Keratinocyte (primary cell): ENCODE results near the gene GTF2I. TPM values are rescaled to one million over a fixed set of nuclear protein-coding genes. Genes with fewer than 3 reads are reported as not detected.

Source experiments
- DNase-seq: peaks from one replicate; pipeline ENCODE4 v3.0.0-alpha.2; 2011; ENCODE audit warnings: low read depth, missing footprints, low spot score
- FAIRE-seq: peaks from 2 replicates; lab custom pipeline; 2011; peaks lifted over from hg19 to GRCh38; lab: Jason Lieb, UNC
- H2AFZ ChIP-seq: 2 replicates; pipeline ENCODE4 v1.6.0; 2012; ENCODE audit warnings: low read length, control low read depth, inconsistent platforms; ENCODE audit not compliant: control insufficient read depth
- H3K27ac ChIP-seq: 2 replicates; pipeline ENCODE4 v1.5.1; 2011; ENCODE audit warnings: low read length; ENCODE audit not compliant: control insufficient read depth, insufficient read depth
- H3K27me3 ChIP-seq: 3 replicates; pipeline ENCODE4 v1.6.0; 2011; ENCODE audit warnings: low read length; ENCODE audit not compliant: control insufficient read depth, insufficient read depth; ENCODE audit errors: extremely low read depth
- H3K36me3 ChIP-seq, 2 experiments: 2 replicates in 1 of 2; 3 replicates in 1 of 2; pipeline ENCODE4 v1.5.1; 2011; ENCODE audit warnings: low read length in 2 of 2, mild to moderate bottlenecking in 1 of 2; ENCODE audit not compliant: control insufficient read depth in 2 of 2, insufficient read depth in 2 of 2; ENCODE audit errors: extremely low read depth in 1 of 2
- H3K4me1 ChIP-seq: 3 replicates; pipeline ENCODE4 v1.5.1; 2011; ENCODE audit warnings: low read length; ENCODE audit not compliant: control insufficient read depth, insufficient read depth; ENCODE audit errors: extremely low read depth
- H3K4me2 ChIP-seq: 3 replicates; pipeline ENCODE4 v1.6.0; 2011; ENCODE audit warnings: low read depth, low read length; ENCODE audit not compliant: control insufficient read depth, insufficient read depth; ENCODE audit errors: extremely low read depth
- H3K4me3 ChIP-seq, 3 experiments: fragments of 200-600 bp in 1 of 3; sonication (generic) in 1 of 3; 2 replicates in 2 of 3; 3 replicates in 1 of 3; pipeline ENCODE4 v1.5.1; 2011 to 2016; ENCODE audit warnings: low read length in 3 of 3, mild to moderate bottlenecking in 3 of 3, control low read depth in 2 of 3, inconsistent platforms in 1 of 3, low read depth in 1 of 3, mixed read lengths in 1 of 3, mixed run types in 1 of 3, moderate library complexity in 1 of 3; ENCODE audit not compliant: control insufficient read depth in 2 of 3, insufficient read depth in 2 of 3; ENCODE audit errors: extremely low read depth in 1 of 3
- H3K79me2 ChIP-seq: 2 replicates; pipeline ENCODE4 v1.6.0; 2012; ENCODE audit warnings: low read length; ENCODE audit not compliant: control insufficient read depth, insufficient read depth
- H3K9ac ChIP-seq: 3 replicates; pipeline ENCODE4 v1.6.0; 2011; ENCODE audit warnings: low read length; ENCODE audit not compliant: control insufficient read depth, insufficient read depth; ENCODE audit errors: extremely low read depth
- H3K9me1 ChIP-seq: 3 replicates; pipeline ENCODE4 v1.6.0; 2011; ENCODE audit warnings: low read length; ENCODE audit not compliant: control insufficient read depth, insufficient read depth; ENCODE audit errors: extremely low read depth
- H3K9me3 ChIP-seq: 2 replicates; pipeline ENCODE4 v1.5.1; 2012; ENCODE audit warnings: low read depth, low read length; ENCODE audit not compliant: control insufficient read depth
- H4K20me1 ChIP-seq: 3 replicates; pipeline ENCODE4 v1.6.0; 2011; ENCODE audit warnings: low read length; ENCODE audit not compliant: control insufficient read depth, insufficient read depth; ENCODE audit errors: extremely low read depth
- CTCF ChIP-seq, 3 experiments: IDR thresholded peaks in 1 of 3; conservative IDR thresholded peaks in 1 of 3; optimal IDR thresholded peaks in 1 of 3; 2 replicates in 2 of 3; 3 replicates in 1 of 3; pipeline versions ENCODE3 to v1.5.1; 2011; ENCODE audit warnings: low read length in 3 of 3, mild to moderate bottlenecking in 3 of 3, moderate library complexity in 2 of 3, control low read depth in 1 of 3, inconsistent platforms in 1 of 3; ENCODE audit not compliant: insufficient read depth in 2 of 3; ENCODE audit errors: extremely low read depth in 1 of 3
- EZH2 ChIP-seq: IDR thresholded peaks from one replicate; pipeline ENCODE4 v1.6.1; 2012; ENCODE audit warnings: inconsistent platforms, mild to moderate bottlenecking, low read length, moderate library complexity
- dilution Hi-C: fragments of 300-500 bp; cut with MboI; formaldehyde crosslinking; loops from one replicate; pipeline ENCODE4 v1.7.0; 2020; ENCODE audit warnings: low sequenced_read_pairs; ENCODE audit not compliant: extremely low pct_ligation_motif_present
- polyA plus RNA-seq, 5 experiments: library from polyadenylated mRNA; depleted of rRNA in 3 of 5; stranded (reverse) in 3 of 5; stranded (forward) in 1 of 5; unstranded in 1 of 5; fragments of >200 nt; gene quantifications; 1 replicate in 1 of 5; 2 replicates in 3 of 5; 3 replicates in 1 of 5; pipeline versions ENCODE4 v1.2.1 to v1.2.3, GENCODE V29; 2011 to 2012; ENCODE audit warnings: missing spikeins in 2 of 5, low read depth in 1 of 5, low replicate concordance in 1 of 5

Gene GTF2I
- polyA plus RNA-seq, 1 donor (not counting 4 experiments of a cell fraction or from before 2014, with no cell fraction given) = 56.1 TPM

- FAIRE-seq (no peak), DNase-seq (no peak)
- dilution Hi-C loops = no loop called here
- Histone ChIP-seq H3K4me1 (peaks cover 27% of the 10 kb centered on the region), H3K27me3 (no peaks in the 10 kb centered on the region), H2AFZ (peak overlapping the region; percentile 84), H3K9ac (peak overlapping the region; percentile 84), H4K20me1 (no peaks in the 10 kb centered on the region), H3K9me3 (no peaks in the 10 kb centered on the region), H3K36me3 (peaks cover 0 to 2% of the 10 kb centered on the region in 2 experiments), H3K4me2 (peak overlapping the region; percentile 100), H3K27ac (peak overlapping the region; percentile 80), H3K4me3 (peak overlapping the region; percentile 24 to 91 (median 59)), H3K79me2 (peaks cover 28% of the 10 kb centered on the region), H3K9me1 (no peaks in the 10 kb centered on the region)
- TF ChIP-seq EZH2 (no peak), CTCF (optimal IDR thresholded peaks at IDR 0.05 in 1 of 3, IDR thresholded peaks at IDR 0.05 in 1 of 3, conservative IDR thresholded peaks at IDR 0.05 in 1 of 3; ENCODE audit: extremely low read depth in 1 of 3, insufficient read depth in 2 of 3, low read length in 3 of 3) (peak in 1 of 3 experiments; percentile 49)
Measured at GRCh38 chr7:74656441-74656836, 1.1 kb upstream of the GTF2I start.

- TF ChIP-seq CTCF (optimal IDR thresholded peaks at IDR 0.05 in 1 of 3, IDR thresholded peaks at IDR 0.05 in 1 of 3, conservative IDR thresholded peaks at IDR 0.05 in 1 of 3; ENCODE audit: extremely low read depth in 1 of 3, insufficient read depth in 2 of 3, low read length in 3 of 3) (peak in 2 of 3 experiments; percentile 4 to 19), EZH2 (no peak)
- H3K9me1 ChIP-seq = no peaks in the 10 kb centered on the region
- peaks cover 4% of the 10 kb centered on the region for H4K20me1 ChIP-seq
- peaks cover 32% of the 10 kb centered on the region for H3K4me1 ChIP-seq
- peak overlapping the region; percentile 85 for H3K27ac ChIP-seq
- no peaks in the 10 kb centered on the region for H3K27me3 ChIP-seq
- peaks cover 34% of the 10 kb centered on the region for H3K79me2 ChIP-seq
- peak overlapping the region; percentile 84 for H2AFZ ChIP-seq
- H3K4me3 ChIP-seq = peak overlapping the region; percentile 59 to 91 (median 84)
- dilution Hi-C loops = no loop called here
- DNase-seq = peak; percentile 69
- no peaks in the 10 kb centered on the region for H3K9me3 ChIP-seq
- H3K9ac ChIP-seq = peak overlapping the region; percentile 94
- no peak for FAIRE-seq
- H3K36me3 ChIP-seq = peaks cover 0 to 2% of the 10 kb centered on the region in 2 experiments
- H3K4me2 ChIP-seq = peak overlapping the region; percentile 100
Measured at GRCh38 chr7:74656837-74657691, 454 bp upstream of the GTF2I start.
